A673 (cell line): Measurements from ENCODE around the gene FICD.

Experiments
- EZH2 ChIP-seq: fragments of 200-600 bp; sonication (generic); IDR thresholded peaks from 2 replicates; pipeline ENCODE4 v1.6.1; 2017; ENCODE audit warnings: borderline replicate concordance, low read depth, mild to moderate bottlenecking, mixed read lengths, antibody characterized with exemption, low read length; ENCODE audit not compliant: poor library complexity, severe bottlenecking
- TF ChIP-seq, protein P1 (sequence below): fragments of 300-800, 200-600 bp; sonication (generic); conservative IDR thresholded peaks from 2 replicates; pipeline ENCODE4 v1.5.1; 2017; ENCODE audit warnings: low read depth, mild to moderate bottlenecking, antibody characterized with exemption, low read length, moderate library complexity, mixed read lengths

DNA sequence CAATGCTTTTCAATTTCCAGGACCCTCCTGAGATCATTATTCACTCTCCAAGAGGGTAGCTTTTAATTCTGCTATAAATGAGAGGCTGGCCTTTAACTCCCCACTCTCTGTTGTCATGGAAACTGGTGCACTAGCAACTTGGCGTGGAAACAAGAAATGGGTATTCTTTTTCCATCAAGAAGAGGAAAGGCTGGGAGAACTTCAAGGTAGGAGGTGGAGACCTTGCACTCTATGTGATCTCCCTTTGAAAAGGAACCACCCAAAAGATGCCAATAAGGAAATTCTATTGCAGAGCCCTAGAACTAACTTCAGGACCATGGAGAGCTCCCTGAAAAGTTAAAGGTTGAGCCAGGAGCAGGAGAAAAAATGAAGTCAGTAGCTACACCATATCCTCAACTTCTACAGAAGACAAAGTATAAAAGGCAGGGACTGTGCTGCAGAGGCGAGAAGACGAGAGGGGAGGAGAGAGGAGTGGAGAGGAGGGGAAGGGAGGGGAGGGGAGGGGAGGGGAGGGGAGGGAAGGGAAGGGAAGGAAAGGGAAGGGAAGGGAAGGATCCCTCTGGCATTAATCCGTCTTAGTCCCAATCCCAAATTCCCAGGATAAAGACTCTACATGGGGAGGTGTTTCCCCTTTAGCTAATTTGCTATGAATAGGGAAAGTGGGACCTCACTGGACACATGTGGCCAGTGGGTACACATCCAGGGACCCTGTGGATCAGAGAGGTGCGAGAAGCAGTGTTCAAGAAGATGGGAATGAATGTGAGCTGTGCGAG lies 46.7 kb upstream of the FICD start:
- TF ChIP-seq, protein P1, sequence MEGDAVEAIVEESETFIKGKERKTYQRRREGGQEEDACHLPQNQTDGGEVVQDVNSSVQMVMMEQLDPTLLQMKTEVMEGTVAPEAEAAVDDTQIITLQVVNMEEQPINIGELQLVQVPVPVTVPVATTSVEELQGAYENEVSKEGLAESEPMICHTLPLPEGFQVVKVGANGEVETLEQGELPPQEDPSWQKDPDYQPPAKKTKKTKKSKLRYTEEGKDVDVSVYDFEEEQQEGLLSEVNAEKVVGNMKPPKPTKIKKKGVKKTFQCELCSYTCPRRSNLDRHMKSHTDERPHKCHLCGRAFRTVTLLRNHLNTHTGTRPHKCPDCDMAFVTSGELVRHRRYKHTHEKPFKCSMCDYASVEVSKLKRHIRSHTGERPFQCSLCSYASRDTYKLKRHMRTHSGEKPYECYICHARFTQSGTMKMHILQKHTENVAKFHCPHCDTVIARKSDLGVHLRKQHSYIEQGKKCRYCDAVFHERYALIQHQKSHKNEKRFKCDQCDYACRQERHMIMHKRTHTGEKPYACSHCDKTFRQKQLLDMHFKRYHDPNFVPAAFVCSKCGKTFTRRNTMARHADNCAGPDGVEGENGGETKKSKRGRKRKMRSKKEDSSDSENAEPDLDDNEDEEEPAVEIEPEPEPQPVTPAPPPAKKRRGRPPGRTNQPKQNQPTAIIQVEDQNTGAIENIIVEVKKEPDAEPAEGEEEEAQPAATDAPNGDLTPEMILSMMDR, result no peak
- no peak for TF ChIP-seq EZH2
